ENCODE data around the gene GDA.
A peak's percentile ranks its signal among the peaks of the same experiment; 100 is the strongest.

Gene GDA

DNA sequence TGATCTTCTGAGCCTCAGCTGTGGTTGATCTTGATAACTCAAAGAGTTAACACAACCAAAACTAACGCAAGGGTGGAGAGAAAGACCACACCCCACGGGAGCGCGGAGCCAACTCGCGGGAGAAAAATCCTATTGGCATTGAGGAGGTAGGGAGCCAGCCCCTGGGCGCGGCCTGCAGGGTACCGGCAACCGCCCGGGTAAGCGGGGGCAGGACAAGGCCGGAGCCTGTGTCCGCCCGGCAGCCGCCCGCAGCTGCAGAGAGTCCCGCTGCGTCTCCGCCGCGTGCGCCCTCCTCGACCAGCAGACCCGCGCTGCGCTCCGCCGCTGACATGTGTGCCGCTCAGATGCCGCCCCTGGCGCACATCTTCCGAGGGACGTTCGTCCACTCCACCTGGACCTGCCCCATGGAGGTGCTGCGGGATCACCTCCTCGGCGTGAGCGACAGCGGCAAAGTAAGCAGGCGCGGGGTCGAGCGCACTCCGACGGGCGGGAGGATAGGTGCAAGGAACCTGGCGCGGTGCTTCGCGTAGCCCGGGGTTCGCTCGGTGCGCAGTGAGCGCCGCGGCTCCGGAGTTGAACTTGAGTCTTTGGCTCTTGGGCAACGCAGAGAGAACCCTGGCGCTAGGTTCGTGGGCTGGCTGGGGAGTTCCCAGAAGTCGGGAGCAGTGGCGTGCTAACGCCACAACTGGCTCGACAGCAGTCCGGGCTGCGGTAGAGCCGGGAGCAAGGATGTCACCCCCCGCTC, at the start of gene GDA:
Gene GDA, plus strand, starts transcription at position 210 of the 745 bp plus-strand sequence. Its CDS starts 120 bp downstream, at position 330.
- Histone ChIP-seq H3K27ac (no peak within 1 kb of the TSS), H3K4me3 (peak within 1 kb of the TSS in 3 of 7 experiments; percentile 18 to 29 (median 25))

DNA sequence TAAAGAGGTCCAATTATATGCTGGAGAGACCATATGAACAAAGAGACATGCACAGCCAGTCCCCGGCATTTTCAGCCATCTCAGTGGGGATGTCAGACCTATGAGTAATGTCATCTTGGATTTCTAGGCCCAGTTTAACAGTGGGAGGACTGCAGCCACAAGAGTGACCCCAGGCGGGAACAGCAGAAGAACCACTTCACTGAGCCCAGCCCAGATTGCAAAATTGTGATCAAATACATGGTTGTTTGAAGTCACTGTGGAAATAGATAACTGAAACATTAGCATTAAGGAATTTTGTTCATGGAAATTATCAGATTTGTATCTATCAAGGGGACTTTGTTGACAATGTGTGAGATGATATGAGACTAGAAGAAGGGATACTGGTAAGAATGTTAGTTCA, 46.7 kb upstream of the GDA start:
- Histone ChIP-seq H3K27ac (no peak overlapping the region), H3K4me3 (no peak overlapping the region)

DNA sequence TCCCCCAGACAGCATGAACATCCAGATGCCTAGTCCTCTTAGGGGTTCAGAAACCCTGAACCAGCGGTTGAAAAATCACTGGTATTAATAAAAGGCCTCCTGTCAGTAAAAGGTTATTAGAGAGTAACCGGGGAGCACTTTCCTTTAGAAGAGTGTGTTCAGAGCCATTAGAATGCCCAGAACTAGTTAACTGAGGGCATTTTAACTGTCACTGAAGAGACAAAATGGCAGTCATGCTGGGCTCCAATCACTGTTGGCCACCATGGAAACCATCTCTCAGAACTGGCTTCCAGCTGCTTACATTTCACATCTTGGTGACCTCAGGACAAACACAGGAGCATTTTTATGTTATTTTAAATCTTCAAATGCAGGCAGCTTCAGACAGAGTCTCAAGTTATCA, 36.2 kb upstream of the GDA start:
- no peak overlapping the region for H3K4me3 ChIP-seq
- H3K27ac ChIP-seq: no peak overlapping the region

DNA sequence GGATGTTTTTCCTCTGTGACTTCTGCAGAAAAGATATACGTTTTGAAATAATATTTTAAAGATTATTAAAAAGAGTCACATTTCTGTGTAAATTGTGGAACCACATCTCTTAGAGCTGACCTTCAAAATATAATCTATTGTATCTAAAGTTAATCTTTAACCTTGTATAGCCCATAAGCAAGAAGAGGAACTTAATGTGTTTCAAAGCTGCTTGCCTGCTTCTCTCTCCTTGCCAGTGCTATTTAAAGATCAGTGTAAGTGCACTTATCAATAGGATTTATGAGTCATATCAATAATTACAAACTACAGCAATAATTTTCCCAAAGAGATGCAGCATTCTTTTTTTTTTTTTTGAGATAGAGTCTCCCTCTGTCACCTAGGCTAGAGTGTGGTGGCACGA, 29.4 kb upstream of the GDA start:
- Histone ChIP-seq H3K4me3 (no peak overlapping the region), H3K27ac (no peak overlapping the region)

GRCh38 chr9:72124947-72125346, 24.3 kb upstream of the GDA start:
- H3K27ac ChIP-seq: no peak overlapping the region
- no peak overlapping the region for H3K4me3 ChIP-seq

DNA sequence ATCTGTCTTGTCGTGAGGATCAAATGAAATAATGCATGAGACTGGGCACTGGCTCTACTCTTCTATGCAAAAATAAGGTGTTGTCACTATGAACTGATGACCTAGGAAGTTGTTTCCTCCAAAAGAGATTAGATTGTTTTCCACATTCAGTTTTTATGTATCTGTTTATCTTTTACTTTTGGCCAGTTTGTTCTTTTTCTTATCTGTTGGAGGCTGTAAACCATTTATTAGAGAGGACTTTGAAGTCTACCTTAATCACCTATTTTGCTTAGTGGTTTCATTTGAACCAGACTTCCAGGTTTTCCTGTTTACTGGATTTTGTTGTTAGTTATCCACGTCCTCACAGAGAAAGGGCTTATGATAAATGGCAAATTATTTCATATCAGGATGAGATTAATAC, 21.5 kb upstream of the GDA start:
- Histone ChIP-seq H3K4me3 (no peak overlapping the region), H3K27ac (no peak overlapping the region)

GRCh38 chr9:72128526-72128925, 20.7 kb upstream of the GDA start:
- H3K4me3 ChIP-seq: no peak overlapping the region
- no peak overlapping the region for H3K27ac ChIP-seq

- no peak overlapping the region for H3K4me3 ChIP-seq
- no peak overlapping the region for H3K27ac ChIP-seq
Observed at GRCh38 chr9:72129271-72130156, 19.7 kb upstream of the GDA start.

GRCh38 chr9:72130321-72130720, 18.9 kb upstream of the GDA start:
- Histone ChIP-seq H3K27ac (no peak overlapping the region), H3K4me3 (no peak overlapping the region)

- H3K4me3 ChIP-seq: no peak overlapping the region
- H3K27ac ChIP-seq: no peak overlapping the region
Observed at GRCh38 chr9:72131206-72131605, 18.0 kb upstream of the GDA start.

DNA sequence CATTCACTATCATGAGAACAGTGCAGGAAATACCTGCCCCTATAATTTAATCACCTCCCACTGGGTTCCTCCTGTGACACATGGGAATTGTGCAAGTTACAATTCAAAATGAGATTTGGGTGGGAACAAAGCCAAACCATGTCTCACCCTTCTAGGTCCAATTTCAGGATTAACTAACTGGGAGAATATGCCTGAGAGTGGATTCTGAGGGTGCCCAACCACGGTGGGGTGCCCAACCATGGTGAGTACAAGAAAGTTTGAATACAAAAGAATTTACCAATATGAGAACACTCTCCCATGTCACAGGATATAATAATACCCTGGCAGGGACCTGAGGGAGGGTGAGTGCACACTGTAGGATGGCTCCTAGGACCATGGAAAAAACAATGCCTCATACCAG, 17.2 kb upstream of the GDA start:
- Histone ChIP-seq H3K4me3 (no peak overlapping the region), H3K27ac (no peak overlapping the region)

DNA sequence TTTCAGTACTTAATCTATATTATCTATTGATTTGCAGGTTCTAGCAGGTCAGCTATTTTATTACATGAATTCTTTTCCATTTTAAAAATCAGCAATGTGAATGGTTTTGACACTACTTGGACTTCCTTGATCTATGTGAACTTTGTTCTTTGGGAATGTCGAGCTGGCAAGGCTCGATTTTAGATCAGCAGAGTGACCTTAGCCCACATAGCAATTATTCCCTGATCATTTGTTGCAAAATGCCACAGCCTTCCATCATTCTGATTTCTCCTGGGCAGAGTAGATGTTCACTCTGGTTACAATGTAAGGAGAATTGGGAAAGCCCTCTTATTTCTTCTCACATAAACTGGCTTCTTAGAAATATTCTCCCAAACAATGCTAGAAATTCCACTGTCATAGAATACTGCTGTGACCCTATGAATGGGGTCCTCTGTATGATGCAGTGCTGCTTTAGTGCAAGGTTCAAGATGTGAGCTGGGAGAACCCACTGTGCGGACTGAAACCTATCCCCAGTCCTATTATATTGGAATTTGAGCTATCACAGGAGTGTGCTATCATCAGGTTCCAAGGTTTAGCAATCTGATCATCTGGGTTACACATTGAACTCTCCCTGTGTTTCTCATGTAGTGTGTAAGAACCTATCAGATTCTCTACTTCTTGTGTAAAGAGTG, 15.7 kb upstream of the GDA start:
- no peak overlapping the region for H3K27ac ChIP-seq

DNA sequence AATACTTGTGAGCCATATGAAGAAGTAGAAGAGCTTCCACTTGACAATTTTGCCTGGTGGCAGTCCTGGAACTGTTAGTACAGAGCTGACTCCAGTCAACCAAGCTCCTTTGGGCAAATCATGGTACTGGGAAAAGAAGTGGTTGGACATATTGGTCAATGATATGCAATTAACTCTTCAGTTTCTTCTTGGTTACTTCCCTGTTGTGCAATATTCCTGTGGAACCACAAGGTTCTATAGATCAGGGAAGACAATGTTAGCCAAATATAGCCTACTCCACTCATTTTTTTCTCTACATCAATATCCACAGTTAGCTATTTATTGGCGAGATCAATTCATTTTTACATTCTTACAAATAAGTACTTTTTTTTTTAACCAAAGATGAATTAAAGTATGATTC, 14.4 kb upstream of the GDA start:
- H3K4me3 ChIP-seq: no peak overlapping the region
- H3K27ac ChIP-seq: no peak overlapping the region

More for the DNA sequence above, 15.7 kb upstream of the GDA start:
- no peak overlapping the region for H3K4me3 ChIP-seq

DNA sequence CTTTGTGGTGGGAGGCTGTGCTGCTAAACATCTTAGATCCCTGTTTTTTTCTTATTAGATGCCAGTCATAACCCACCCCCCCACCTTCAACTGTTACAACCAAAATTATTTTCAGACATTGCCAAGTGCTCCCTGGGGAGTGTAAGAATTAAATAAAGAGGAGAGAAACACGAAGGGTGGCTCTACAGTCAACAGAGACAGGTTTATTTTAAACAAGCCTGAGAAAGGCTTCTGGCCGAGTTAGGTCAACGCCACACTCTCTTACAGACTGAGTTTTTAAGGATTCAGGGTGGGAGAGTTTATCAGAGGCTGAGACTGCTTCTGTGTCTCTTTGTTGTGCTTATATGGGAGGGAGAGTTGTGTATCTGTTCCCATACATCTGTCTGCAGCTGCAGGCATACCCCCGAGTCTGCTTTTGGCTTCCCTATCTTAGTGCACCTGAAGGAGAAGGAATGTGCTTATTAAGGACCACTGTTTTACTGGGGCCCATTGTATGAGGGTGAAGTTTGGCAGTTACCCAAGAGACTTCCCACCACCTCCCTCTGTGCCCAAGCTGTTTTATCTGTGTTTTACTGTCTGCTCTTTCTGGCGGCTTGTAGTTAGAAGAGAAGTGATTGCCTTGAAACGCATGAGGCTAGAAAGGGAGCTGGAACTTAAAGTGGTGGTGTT, 11.4 kb upstream of the GDA start:
- no peak overlapping the region for H3K4me3 ChIP-seq
- H3K27ac ChIP-seq: no peak overlapping the region

- H3K4me3 ChIP-seq: no peak overlapping the region
- H3K27ac ChIP-seq: no peak overlapping the region
Observed at GRCh38 chr9:72139226-72139625, 10.0 kb upstream of the GDA start.

DNA sequence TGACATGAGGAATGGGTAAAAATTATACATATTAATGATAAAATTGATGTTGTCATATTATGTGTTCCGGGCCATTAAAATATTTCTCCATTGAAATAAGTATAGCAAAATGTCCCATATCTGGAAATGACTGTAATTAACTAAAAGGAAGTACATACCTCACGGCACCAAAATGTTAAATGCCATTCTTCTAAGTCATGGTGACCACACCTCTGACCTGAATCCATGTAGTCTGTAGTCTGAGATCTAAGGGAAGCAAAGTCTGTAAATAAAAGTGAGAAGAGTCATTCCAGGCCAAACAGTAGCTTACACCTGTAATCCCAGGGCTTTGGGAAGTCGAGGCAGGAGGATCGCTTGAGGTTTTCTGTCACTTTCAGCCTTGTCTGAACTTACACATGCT, 8.7 kb upstream of the GDA start:
- H3K4me3 ChIP-seq: no peak overlapping the region
- no peak overlapping the region for H3K27ac ChIP-seq

DNA sequence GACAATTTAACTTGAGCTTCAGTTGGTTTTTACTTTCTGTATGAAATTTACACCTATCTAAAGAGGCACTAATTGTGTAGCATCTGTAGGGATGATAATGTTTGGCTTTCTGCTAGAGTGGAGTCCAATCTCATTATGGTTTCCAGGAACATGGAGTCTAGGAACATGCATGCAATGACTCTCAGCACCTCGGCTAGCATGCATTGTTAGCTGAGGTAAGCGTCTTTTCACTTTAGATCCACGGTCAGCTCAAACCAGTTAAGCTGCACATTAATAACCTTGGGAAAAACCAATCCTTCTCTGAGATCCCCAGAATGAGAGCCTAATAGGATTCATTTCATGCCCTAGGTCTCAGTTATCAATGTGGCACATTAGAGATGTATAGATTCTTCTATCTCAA, 7.8 kb upstream of the GDA start:
- no peak overlapping the region for H3K4me3 ChIP-seq
- H3K27ac ChIP-seq: no peak overlapping the region

- Histone ChIP-seq H3K27ac (no peak overlapping the region), H3K4me3 (no peak overlapping the region)
Observed at GRCh38 chr9:72144756-72145492, 4.3 kb upstream of the GDA start.

- no peak overlapping the region for H3K4me3 ChIP-seq
- H3K27ac ChIP-seq: no peak overlapping the region
Observed at GRCh38 chr9:72145733-72146505, 3.3 kb upstream of the GDA start.

Measured in skin epidermis (tissue), 12 donors.